Measurements from ENCODE around the gene CLCA4.

Gene CLCA4

DNA sequence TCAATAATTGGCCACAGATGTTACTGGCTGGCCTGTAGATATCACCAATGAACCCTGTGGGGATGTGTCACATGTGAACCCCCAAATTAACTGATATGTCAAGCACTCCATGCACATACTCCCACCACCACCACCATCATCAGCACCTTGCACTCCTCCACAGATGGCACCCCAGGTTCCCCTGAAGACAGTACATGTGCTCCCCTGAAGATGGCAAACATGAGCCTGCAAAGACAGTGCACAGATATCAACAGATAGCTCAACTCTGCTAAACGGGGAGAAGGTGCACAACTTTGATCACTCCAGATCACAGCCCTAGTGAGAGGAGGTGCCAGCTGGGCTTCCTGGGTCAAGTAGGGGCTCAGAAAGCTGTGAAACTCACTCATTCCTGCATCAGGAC is 74.4 kb downstream of the CLCA4 start:
- H3K27ac ChIP-seq (ENCODE audit: low read length), result no peak overlapping the region
- TF ChIP-seq EZH2phosphoT487 (IDR thresholded peaks at IDR 0.05; ENCODE audit: low read depth), result no peak
- TF ChIP-seq, protein P1, sequence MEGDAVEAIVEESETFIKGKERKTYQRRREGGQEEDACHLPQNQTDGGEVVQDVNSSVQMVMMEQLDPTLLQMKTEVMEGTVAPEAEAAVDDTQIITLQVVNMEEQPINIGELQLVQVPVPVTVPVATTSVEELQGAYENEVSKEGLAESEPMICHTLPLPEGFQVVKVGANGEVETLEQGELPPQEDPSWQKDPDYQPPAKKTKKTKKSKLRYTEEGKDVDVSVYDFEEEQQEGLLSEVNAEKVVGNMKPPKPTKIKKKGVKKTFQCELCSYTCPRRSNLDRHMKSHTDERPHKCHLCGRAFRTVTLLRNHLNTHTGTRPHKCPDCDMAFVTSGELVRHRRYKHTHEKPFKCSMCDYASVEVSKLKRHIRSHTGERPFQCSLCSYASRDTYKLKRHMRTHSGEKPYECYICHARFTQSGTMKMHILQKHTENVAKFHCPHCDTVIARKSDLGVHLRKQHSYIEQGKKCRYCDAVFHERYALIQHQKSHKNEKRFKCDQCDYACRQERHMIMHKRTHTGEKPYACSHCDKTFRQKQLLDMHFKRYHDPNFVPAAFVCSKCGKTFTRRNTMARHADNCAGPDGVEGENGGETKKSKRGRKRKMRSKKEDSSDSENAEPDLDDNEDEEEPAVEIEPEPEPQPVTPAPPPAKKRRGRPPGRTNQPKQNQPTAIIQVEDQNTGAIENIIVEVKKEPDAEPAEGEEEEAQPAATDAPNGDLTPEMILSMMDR (IDR thresholded peaks at IDR 0.05; ENCODE audit: low read depth, low read length), result peak; percentile 30
- no peak overlapping the region for H3K9ac ChIP-seq (ENCODE audit: low read length)
- H3K4me2 ChIP-seq (ENCODE audit: low read length), result no peak overlapping the region
- H3K27me3 ChIP-seq (ENCODE audit: low read depth, low read length), result no peaks in the 10 kb centered on the region
- no peak overlapping the region for H3K4me3 ChIP-seq (ENCODE audit: low read length)
- no peak overlapping the region for H2AFZ ChIP-seq (ENCODE audit: low read depth, low read length)
- H3K4me1 ChIP-seq (ENCODE audit: low read length), result peaks cover 15% of the 10 kb centered on the region
- H3K9me3 ChIP-seq (ENCODE audit: insufficient read depth, low read length), result no peaks in the 10 kb centered on the region
- no peaks in the 10 kb centered on the region for H3K79me2 ChIP-seq (ENCODE audit: low read length)
- H4K20me1 ChIP-seq (ENCODE audit: insufficient read depth, low read length), result no peaks in the 10 kb centered on the region
- no peaks in the 10 kb centered on the region for H3K36me3 ChIP-seq (replicated peaks; ENCODE audit: low read depth, low read length)

All from OCI-LY3 (cell line).